HG03135 (cell line): Measurements from ENCODE around the gene HK1.

Experiments used
- ATAC-seq: cut with Tn5 transposase; IDR thresholded peaks from one replicate; pipeline ENCODE4 v1.9.1; 2021; ENCODE audit warnings: mild to moderate bottlenecking, moderate library complexity; ENCODE audit not compliant: unreplicated experiment

Gene HK1

DNA sequence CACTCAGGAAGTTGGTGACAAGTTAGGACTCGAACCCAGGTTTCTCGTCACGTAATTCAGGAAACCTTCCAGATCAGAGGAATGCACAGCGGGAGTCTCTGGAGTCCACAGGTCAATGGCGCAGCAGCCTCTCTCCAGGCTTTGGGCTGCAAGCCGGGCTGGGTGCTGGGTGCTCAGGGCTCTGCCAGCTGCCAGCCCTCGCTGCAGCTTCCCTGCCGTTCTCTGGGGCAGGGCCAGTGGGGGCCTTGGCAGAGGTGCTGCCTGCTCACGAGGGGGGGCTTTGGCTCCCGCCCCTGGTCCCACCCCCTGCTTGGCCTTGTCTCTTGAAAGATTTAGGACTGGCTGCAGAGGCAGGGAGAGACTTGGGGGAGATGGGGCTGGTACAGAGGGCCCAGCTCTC, 138.4 kb downstream of the HK1 start, which contains the start of gene TACR2:
Gene TACR2, minus strand, starts transcription at position 224 of the 400 bp plus-strand sequence. CDS start 595 bp downstream, outside the sequence.
- no peak for ATAC-seq

DNA sequence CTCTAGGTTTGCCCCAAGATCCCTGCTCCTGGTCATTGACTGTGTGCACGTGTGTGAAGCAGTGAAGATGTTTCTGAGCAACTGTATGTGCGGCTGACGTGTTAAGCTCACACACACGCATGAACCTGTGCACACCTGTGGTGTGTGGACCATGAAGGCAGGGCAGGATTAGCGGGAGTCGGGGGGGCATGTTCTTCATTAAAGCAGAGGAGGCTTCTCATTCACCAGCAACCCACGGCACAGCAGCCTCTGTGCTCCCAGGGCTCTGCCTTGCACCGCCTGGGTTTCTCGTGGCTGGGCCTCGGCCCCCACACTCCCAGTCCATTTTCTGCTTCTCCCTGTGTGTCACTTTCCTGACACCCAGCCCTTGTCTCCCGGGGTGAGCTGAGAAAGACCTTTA, 139.2 kb downstream of the HK1 start:
- no peak for ATAC-seq

DNA sequence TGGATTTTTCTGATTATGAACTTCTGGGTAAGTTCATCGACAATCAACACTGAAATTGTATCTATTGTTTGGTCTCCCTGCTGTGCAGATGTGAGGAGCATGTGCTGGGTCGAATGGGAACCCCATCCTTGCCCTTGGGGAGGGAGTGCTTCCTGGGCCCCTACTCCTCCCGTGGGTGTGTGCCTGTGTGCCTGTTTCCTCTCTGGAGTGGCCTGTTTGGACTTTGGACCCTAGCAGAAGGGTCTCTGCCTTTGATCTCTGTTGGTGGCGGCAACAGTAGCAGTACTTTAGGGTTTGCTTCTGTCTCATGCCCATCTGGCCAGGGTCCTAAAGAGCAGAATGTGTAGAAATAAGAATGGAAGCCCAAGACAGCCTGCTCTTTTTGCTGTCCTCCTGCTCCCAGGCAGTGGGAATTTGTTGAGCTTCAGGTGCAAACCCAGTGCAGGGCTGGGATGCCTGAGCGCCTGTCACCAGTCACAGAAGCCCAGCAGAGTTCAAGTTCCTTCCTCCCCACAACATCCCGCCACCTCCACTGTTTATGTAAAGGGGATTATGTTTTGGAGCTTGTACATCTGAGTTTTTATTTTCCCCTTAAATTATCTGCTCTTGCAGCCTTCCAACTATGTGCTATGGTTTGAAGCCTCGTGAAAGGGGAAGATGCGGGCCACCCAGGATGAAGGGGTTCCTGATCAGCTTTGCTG, 139.9 kb downstream of the HK1 start:
- ATAC-seq: no peak

DNA sequence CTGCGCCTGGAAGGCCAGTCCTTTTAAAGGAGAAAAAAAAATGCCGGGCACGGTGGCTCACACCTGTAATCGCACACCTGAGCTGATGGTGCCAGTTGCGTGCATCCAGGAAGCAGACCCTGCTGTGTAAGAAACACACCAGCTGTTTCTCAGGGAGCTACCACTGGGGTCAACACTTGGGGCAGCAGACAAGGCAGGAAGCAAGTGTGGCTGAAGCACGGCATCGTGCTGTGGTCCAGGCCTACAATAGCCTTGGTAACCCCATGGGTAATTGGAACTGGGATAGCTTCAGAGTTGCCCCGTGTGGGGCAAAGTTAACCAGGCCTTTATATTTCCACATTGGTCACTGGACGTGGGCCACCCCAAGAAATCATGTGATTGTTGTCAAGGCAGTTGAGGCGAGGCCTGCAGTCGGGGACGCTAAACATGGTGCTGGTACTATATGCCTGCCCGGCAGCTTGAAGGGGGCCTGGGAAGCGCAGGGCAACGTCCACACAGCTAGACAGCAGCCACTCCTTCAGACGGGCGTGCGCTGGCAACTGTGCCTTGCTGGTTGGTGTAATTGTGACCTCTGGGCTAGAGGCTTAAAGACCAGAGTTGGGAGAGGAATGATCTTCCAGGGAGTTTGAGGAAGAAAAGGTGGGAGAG, 140.9 kb downstream of the HK1 start:
- ATAC-seq: no peak

DNA sequence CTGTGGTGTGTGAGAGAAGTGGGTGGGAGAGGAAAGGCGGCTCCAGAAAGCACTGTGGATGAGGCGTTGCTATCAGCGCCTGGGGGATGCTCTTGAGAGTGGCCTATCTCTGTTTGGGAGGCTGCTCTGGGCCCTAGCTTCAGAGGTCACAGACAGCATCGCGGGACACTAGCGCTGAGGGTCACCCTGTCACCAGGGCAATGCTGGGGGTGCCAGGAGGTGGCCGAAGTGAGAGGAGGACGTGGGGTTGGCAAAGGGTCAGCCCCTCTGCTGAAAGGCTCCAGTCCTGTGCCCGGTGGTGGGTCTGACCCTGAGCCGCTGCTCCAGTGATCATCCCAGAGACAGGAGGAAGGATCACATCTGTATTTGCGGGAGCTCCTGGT, 141.4 kb downstream of the HK1 start:
- no peak for ATAC-seq

DNA sequence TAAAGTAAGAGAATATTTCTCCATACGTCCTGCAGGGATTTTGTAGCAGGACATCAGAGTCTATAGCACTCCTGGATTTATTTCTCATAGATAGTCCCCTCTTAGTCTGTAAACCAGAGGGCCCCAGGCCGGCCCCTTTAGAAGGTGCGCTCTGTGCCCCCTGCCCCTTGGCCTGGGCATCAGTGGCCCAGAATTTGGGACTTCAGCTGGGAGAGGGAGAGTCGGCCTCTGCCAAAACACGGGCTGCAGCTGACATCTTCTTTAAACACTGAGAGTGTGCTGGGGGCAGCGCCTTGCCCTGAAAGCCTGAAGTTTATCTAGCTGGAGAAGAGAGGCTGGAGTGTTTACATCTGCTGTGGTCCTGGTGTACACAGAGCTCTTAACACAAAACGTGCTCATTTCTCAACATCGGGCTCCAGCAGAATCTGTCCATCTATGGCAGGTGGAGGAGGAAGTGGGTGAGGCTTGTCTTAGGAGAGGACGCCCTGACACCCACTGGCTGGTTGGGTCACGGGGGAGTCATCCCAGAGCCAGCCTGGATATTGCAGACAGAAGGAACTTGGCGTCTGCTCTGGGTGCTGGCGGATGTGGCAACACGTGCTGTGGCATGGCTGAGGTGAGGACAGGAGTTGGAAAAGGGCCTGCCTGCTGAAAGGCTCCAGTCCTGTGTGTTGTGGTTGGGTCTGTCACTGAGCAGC, 143.5 kb downstream of the HK1 start:
- no peak for ATAC-seq

DNA sequence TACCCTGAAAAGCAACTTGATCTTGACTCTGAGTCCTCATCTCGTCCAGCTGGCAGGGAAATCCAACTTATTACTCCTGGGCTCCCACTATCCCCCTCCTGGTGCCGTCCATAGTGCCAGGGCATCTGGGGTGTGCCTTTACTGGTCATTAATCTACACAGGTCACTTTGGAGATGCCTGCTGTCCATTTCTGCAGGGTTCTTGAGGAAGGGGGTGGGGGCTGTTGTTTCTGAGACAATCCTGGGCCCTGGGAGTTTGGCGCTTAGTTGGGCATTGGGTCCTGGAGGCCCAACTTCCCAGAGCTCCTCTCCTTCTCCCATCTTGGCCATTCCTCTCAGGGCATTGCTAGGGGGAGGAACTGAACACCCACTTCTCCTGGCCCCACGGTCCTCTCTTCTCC, 144.4 kb downstream of the HK1 start:
- ATAC-seq: no peak

DNA sequence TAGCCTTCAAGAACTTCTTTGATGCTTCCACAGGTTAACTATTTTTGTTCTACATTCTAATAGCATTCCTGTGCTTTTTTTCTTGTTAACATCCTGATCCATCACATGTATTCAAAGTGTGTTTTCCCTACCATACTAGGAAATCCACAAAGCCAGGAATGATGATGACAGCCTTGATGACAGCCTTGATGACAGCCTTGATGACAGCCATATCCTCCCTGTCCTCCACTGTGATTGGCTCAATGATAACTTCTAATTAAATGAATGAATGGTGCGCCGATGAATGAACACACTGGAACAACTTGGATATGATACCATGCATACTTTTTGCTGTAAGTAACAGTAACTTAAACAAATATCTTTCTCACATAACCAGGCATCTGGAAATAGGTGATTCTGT, 146.7 kb downstream of the HK1 start:
- no peak for ATAC-seq

DNA sequence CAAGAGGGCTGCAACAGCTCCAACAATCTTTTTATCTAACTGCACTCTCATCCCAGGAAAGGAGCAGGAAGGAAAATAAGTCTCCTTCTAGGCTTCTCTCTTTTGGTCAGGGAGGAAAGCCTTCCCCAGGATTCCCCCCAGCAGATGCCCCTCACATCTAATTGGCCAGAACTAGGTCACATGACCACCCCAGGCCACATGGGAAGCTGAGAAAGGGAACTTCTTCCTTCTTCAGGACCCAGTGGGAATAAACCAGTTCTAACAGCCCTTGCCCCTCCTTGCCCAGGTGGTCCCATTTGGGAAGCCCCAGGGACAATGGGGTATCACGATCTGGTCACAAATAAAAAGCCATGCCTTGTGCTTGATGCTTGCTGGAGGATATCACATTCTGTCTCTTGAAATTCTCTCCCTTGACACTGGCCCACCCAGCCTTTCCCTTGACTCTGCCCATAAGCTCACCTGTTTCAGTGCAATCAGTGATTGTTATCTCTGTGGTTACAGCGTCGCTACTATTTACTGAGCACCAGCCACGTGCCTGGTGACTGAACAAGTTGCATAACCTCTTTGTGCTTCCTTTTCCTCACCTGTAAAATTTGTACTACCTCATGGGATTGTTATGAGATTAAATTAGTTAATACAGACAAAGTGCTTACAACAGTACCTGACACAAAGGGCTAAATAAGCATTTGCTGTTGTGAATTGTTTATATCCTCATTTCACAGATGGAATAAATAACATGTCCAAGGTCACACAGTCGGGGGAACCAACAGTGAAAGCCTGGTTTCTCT, 147.4 kb downstream of the HK1 start:
- no peak for ATAC-seq

DNA sequence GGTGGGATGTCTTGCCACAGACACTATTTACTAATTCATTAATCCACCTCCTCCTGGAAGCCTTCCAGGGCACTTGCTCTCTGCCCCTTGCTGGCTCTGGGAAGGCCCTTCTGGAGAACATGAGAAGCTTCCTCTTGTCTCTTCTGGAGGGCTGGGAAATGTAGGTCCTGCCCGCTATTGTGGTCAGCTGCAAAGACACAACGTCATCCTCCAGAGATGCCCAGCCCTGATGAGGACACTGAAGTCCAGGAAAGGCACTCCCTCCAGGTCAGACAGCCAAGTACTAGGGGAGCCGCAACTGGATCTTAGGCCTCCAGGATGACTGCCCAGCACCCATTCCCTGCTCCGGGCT, 148.1 kb downstream of the HK1 start:
- no peak for ATAC-seq

DNA sequence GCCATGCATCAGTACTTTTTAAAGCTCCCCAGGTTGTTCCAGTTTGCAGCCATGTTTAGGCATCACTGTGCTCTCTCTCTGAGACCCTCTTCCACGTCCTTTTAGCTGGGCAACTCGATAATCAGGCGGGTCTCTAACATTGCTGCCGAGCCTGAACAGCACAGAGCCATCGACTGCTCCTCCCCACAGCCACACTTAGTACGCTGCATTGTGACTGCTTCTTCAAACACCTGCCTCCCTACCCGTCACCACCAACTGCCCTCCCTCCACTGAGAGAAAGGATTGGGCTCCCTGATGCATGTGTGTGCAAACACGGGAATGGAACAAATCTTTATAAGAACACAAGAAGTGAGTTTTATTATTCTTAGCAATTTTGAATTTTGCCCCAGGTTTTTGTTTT, 149.9 kb downstream of the HK1 start:
- ATAC-seq: no peak

DNA sequence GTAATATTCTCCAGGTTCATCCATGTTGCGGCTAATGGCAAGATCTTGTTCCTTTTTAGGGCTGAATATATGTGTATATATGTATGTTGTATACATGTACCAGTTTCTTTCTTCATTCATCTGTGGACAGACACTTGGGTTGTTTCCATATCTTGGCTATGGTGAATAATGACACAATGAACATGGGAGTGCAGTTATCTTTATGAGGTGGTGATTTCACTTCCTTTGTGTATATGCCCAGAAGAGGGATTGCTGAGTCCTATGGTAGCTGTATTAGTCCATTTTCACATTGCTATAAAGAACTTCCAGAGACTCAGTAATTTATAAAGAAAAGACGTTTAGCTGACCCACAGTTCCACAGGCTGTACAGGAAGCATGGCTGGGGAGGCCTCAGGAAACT, 155.9 kb downstream of the HK1 start:
- no peak for ATAC-seq

DNA sequence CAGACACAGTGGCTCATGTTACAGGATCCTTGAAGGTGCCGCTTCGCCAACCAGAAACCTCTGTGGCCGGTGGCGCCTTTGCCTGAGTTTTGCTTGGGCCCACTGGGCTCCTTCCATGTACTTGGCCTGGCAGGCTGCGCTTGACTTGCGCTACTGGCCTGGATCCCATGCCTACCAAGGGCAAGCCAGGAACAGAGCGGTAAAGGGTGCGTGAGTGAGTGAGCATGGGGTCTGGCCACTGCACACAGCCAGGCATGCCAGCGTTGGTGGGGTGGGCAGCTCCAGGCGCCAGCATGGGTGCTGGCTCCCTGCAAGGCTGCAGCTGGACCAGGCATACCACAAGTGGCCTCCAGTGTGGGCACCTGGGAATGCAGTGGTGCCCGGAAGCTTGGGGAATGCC, 156.6 kb downstream of the HK1 start:
- no peak for ATAC-seq

DNA sequence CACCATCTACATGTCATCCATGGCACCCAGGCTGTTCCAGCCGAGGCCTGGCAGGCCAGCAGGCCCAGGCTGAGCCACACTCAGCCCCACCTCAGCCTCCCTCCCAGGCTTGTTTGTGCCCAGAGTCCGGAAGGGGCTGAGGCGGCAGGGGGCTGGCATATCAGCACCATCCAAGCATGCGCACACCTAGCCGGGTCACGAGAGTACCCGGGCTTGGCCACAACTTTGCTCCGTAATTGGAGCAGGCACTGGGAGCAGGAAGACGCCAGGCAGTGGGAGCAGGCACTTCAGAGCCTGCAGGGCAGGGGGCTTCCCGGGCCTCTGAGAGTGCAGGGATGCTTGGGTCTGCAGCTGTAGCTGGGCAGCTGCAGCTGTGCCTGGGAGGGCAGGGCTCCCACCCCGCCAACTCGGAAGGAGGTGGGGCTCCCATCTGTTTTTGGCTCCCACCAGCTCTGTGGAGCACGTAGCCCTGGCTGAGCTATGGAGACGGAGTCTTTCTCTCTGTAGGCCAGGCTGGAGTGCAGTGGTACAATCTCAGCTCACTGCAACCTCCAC, 157.7 kb downstream of the HK1 start:
- no peak for ATAC-seq

DNA sequence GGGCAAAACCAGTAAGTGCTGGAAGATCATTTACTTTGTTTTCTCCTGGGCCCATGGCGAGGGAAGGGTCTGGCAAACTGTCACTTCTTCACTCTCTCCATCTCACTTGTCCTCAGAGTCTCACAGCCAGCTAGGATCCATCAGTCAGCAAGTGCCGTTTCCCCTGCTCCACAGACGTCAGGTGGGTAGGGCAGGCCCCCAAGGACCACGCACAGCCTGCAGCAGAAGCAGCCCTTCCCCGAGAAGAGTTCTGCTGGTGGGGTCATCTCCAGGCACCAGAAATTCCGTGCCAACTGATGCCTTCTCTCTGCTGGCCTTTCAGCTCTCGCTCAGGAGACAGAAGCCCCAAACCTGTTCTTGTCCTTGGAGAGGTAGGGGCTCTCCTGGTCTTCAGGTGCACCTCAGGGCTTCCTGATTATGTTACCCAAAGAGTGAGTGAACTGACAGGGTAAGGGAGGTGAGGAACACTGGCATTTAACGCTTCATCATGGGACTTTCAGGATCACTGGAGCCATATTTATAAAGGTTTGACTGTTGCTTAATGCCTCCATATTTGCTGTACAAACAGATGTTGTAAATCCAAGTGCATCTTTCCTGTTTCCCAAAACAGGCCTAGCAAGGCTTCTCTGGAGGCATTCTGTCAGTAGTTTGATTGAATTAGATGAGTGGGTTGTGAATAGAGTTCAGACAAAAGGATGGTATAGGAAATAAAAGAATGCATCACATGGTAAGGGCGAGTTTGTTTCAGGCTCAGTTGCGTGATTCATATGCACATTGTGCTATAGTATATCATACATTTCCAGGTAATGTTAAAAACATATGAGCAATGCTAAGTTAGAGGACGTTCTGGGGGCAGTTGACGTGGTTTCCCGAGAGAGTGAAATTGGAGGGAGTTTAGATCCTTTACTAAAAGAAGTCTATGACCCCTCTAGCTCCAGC, 159.3 kb downstream of the HK1 start:
- ATAC-seq: no peak

DNA sequence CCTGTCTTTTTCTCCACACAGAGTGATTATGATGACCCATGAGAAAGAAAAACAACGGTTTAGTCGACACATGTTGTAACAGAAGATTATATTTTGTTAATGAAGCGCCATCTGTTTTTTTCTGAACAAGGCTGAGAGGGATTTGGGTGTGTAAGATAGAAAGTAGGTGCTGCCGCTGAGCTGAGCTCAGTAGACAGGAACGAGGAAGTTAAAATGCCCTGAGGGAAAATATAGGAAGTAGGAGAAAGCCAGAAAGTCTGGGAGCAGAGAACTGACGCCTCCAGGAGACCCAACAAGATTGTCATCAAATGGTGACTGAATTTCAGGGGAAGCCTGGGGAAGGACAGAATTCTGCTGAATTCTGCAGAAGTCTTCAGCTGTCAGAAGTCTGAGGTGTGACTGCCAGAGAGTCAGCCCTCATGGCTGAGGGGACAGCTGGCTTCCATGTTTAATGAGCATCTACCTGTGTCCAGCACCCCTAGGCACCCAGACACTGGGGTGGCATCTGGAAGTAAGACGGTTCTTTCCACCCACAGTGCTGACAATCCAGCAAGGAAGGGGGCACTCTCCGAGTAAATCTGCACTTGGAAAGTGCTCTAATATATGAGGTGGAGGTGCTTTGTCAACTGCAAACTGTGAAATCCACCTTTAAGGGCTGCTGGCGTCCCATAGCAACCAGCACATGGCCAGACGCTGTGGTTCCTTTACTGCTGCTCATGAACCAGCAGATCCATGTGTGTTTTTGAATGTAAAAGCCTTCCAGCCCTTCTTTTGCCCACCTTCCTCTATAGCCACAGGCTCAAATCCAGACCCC, 160.4 kb downstream of the HK1 start:
- ATAC-seq: no peak

DNA sequence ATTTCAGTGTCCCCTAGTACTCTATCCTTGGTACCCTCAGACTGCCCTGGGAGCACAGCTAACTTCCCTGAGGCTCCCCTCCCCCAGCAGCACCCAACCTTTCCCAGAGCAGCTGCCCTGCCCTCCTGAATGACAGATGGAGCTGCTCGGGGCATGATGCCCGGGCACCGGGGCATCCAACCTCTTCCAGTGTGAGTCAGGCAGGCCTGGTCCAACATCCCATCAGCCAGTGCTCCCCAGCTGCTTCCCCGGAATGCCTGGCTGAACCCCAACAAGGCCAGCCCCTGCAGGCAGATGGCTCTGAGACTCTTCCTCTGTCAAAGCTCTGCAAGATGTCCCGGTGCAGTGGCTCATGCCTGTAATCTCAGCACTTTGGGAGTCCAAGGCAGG, 161.0 kb downstream of the HK1 start:
- no peak for ATAC-seq

DNA sequence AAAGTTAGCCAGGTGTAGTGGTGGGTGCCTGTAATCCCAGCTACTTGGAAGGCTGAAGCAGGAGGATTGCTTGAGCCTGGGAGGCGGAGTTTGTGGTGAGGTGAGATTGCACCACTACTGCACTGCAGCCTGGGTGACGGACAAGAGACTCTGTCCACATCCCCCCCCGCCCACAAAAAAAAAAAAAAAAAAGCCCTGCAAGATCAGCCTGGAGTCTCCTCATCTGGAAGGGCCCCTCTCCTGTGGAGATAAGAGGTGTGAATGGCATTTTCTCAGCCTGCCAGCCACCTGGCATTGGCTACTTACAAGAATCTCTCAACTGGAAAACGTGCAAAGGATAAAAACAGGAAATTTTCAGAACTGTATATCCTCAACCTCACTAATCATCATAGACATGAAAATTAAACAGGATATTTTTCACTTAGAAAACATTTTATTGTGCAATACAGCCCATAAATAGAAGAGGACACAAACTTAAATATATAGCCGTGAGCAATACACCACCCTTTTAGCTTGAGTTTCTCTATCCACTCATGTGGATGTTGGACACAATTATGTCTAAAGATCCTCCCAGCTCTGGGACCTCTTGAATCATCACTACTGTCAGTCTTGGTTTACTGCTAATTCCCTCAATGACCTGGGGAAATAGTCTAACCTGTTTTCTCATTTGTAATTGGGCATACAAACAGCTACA, 161.7 kb downstream of the HK1 start:
- no peak for ATAC-seq

DNA sequence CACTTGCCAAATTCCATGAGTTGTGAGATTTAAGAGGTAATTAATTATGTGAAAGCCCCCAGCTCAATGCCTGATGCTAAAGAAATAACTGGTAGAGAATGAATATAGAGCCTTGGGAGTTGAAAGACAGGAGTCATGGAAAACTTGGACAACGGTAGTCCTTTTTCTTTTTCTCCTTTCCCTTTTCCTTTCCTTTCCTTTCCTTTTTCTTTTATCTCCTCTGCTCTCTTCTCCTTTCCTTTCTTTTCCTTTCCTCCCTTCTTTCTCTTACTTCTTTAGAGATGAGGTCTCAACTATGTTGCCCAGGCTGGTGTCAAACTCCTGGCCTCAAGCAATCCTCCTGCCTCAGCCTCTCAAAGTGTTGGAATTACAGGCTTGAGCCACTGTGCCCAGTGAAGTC, 165.1 kb downstream of the HK1 start:
- no peak for ATAC-seq
